ENCODE data around the gene SGMS2. TPM values are rescaled to one million over a fixed set of nuclear protein-coding genes. Genes with fewer than 3 reads are reported as not detected.

SGMS2 gene
- total RNA-seq, 1 donor from 2014 or later = 67.8 TPM

DNA sequence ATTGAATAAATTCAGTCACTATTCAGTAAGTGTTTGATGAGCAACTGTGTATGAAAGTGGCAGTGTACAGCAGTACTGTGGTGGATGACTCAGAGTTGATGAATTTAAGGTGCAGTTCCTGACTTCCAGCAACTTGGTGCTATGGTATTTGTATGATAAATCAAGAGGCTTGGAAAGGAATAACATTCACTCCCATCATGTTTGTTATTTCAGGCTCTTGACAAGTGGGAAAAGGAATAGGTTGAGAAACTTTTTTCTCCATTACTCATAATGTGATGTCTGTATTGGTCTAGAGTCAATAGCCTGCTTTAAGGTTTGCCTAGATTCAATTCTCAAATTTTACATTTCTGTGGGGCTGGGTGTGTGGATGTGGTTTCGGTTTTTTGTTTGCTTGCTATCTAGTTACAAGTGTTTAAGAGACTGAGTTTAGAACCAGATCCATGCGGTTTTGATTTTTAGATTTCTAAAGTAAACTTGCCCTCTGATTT, 71.5 kb downstream of the SGMS2 start:
- ATAC-seq = peak; percentile 92
- TF ChIP-seq CTCF (IDR thresholded peaks at IDR 0.05) = no peak
- DNase-seq = no peak
- peaks cover 11% of the 10 kb centered on the region for H3K4me1 ChIP-seq
- no peaks in the 10 kb centered on the region for H3K9me3 ChIP-seq
- H3K4me3 ChIP-seq = no peak overlapping the region
- H3K36me3 ChIP-seq = no peaks in the 10 kb centered on the region
- no peaks in the 10 kb centered on the region for H3K27me3 ChIP-seq
- intact Hi-C loops (cut with DNase I) = no loop called here
- peak overlapping the region; percentile 70 for H3K27ac ChIP-seq

DNA sequence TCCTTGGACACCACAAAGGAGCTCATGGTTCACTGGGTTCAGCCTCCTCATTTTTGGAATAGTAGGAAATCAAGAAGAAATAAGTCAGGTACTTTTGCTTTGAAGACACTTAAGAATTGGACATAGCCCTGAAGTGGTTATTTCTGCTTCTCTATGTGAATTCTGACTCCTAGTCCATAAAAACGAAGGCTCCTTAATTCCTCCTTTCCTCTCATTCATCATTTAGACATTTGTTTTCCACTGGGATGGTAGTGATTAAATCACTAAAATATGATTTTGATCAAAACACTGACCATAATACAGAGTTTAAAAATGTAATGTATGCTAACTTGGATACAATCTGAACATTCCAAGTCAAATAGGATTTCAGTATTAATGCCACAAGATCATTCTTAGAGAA, 71.9 kb downstream of the SGMS2 start:
- no peaks in the 10 kb centered on the region for H3K27me3 ChIP-seq
- H3K4me1 ChIP-seq = peaks cover 11% of the 10 kb centered on the region
- no peaks in the 10 kb centered on the region for H3K9me3 ChIP-seq
- peak overlapping the region; percentile 70 for H3K27ac ChIP-seq
- H3K36me3 ChIP-seq = no peaks in the 10 kb centered on the region
- no peak for TF ChIP-seq CTCF (IDR thresholded peaks at IDR 0.05)
- ATAC-seq = no peak
- H3K4me3 ChIP-seq = no peak overlapping the region
- intact Hi-C loops (cut with DNase I) = no loop called here
- DNase-seq = no peak

GRCh38 chr4:107897823-107898222, 73.1 kb downstream of the SGMS2 start:
- no peak overlapping the region for H3K27ac ChIP-seq
- no peaks in the 10 kb centered on the region for H3K27me3 ChIP-seq
- H3K9me3 ChIP-seq = no peaks in the 10 kb centered on the region
- TF ChIP-seq CTCF (IDR thresholded peaks at IDR 0.05) = no peak
- H3K4me1 ChIP-seq = peaks cover 11% of the 10 kb centered on the region
- ATAC-seq (no peak), DNase-seq (no peak)
- no peaks in the 10 kb centered on the region for H3K36me3 ChIP-seq
- intact Hi-C loops (cut with DNase I) = no loop called here
- H3K4me3 ChIP-seq = no peak overlapping the region

DNA sequence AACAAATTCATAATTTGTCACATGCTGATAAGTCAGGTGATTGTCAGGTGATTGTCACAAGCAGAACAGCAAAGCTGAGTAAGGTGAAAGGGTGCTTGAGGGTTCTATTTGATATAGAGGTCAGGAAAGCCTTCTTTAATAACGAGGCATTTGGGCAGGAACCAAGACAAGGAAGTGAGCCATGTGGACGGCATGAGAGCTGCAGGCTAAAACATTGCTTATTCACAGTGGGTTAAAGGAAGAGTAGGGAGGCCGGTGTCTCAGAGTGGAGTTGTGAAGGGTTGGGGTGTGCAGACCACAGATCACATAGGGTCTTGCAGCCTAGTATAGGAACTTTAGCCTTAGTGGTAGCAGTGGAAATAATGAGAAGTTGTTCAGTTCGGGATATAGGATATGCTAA, 75.3 kb downstream of the SGMS2 start:
- DNase-seq = no peak
- peaks cover 8% of the 10 kb centered on the region for H3K36me3 ChIP-seq
- H3K9me3 ChIP-seq = no peaks in the 10 kb centered on the region
- no peaks in the 10 kb centered on the region for H3K27me3 ChIP-seq
- no peak for TF ChIP-seq CTCF (IDR thresholded peaks at IDR 0.05)
- peaks cover 5% of the 10 kb centered on the region for H3K4me1 ChIP-seq
- peak; percentile 34 for ATAC-seq
- no peak overlapping the region for H3K4me3 ChIP-seq
- intact Hi-C loops (cut with DNase I) = no loop called here
- H3K27ac ChIP-seq = no peak overlapping the region

- intact Hi-C loops (cut with DNase I) = no loop called here
- ATAC-seq (no peak), DNase-seq (no peak)
- Histone ChIP-seq H3K4me3 (no peak overlapping the region), H3K36me3 (peaks cover 8% of the 10 kb centered on the region), H3K27me3 (no peaks in the 10 kb centered on the region), H3K4me1 (peaks cover 5% of the 10 kb centered on the region), H3K9me3 (no peaks in the 10 kb centered on the region), H3K27ac (no peak overlapping the region)
- TF ChIP-seq CTCF (IDR thresholded peaks at IDR 0.05) = no peak
Observed at GRCh38 chr4:107900508-107900907, 75.8 kb downstream of the SGMS2 start.

Data from upper lobe of right lung (tissue), 1 donor.